Stomach (tissue), 4 donors: Measurements from ENCODE around the gene MPC1.
"Not testable (repeated sequence)": the region's sequence is repeated elsewhere in the genome, so short reads cannot be mapped to it uniquely, and the experiment has no call there.

Experiments used
- POLR2AphosphoS5 ChIP-seq, 3 donors: sonication (generic); formaldehyde crosslinking; IDR thresholded peaks; one replicate each; pipeline ENCODE4 v1.6.1; 2016; ENCODE audit warnings: antibody characterized with exemption in 3 of 3
- TF ChIP-seq, protein P1 (sequence below), 7 experiments: fragments of 450-650 bp in 4 of 7; fragments of 200-600 bp in 3 of 7; sonication (generic) in 3 of 7; IDR thresholded peaks; one replicate each; pipeline ENCODE4 v1.5.1; 2016 to 2019; ENCODE audit warnings: antibody characterized with exemption in 7 of 7, control low read depth in 2 of 7, mild to moderate bottlenecking in 1 of 7

DNA sequence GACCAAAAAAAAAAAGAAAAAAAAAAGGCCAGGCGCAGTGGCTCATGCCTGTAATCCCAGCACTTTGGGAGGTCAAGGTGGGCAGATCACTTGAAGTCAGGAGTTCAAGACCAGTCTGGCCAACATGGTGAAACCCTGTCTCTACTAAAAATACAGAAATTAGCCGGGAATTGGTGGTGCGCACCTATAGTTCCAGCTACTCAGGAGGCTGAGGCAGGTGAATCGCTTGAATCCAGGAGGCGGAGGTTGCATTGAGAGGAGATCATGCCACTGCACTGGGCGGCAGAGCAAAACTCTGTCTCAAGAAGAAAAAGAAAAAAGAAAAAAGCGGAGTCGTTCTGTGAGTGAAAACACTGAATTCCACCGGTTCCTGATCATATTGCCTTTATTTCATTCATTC, 4.4 kb upstream of the MPC1 start:
- TF ChIP-seq, protein P1, sequence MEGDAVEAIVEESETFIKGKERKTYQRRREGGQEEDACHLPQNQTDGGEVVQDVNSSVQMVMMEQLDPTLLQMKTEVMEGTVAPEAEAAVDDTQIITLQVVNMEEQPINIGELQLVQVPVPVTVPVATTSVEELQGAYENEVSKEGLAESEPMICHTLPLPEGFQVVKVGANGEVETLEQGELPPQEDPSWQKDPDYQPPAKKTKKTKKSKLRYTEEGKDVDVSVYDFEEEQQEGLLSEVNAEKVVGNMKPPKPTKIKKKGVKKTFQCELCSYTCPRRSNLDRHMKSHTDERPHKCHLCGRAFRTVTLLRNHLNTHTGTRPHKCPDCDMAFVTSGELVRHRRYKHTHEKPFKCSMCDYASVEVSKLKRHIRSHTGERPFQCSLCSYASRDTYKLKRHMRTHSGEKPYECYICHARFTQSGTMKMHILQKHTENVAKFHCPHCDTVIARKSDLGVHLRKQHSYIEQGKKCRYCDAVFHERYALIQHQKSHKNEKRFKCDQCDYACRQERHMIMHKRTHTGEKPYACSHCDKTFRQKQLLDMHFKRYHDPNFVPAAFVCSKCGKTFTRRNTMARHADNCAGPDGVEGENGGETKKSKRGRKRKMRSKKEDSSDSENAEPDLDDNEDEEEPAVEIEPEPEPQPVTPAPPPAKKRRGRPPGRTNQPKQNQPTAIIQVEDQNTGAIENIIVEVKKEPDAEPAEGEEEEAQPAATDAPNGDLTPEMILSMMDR (IDR thresholded peaks at IDR 0.05) = not testable (repeated sequence)
- not testable (repeated sequence) for TF ChIP-seq POLR2AphosphoS5 (IDR thresholded peaks at IDR 0.05)
